NCI-H345 treated with DMSO at 0.1 percent for 48 hours (cell line): ENCODE results near the gene RHO.
A peak's percentile ranks its signal among the peaks of the same experiment; 100 is the strongest.
"Not testable (repeated sequence)": the region's sequence is repeated elsewhere in the genome, so short reads cannot be mapped to it uniquely, and the experiment has no call there.

Experiments used
- DNase-seq: peaks from one replicate; lab custom pipeline; 2025; ENCODE audit not compliant: unreplicated experiment; lab: John Stamatoyannopoulos, UW

Gene RHO

GRCh38 chr3:129528589-129529100 is at the start of gene RHO:
RHO (plus strand) TSS chr3:129528639; CDS start chr3:129528734, 95 bp downstream.
- DNase-seq = no peak

GRCh38 chr3:129481225-129481765 is 47.1 kb upstream of the RHO start:
- not testable (repeated sequence) for DNase-seq

GRCh38 chr3:129481766-129482332 is 46.6 kb upstream of the RHO start:
- DNase-seq = no peak

- DNase-seq = no peak
These were observed 45.7 kb upstream of the RHO start for GRCh38 chr3:129482721-129483120.

GRCh38 chr3:129483870-129484269 is 44.6 kb upstream of the RHO start:
- no peak for DNase-seq

- not testable (repeated sequence) for DNase-seq
These were observed 43.3 kb upstream of the RHO start for GRCh38 chr3:129485146-129485545.

GRCh38 chr3:129485721-129486663 is 42.4 kb upstream of the RHO start:
- no peak for DNase-seq

- no peak for DNase-seq
These were observed 41.8 kb upstream of the RHO start for GRCh38 chr3:129486664-129487035.

GRCh38 chr3:129487183-129487867 is 41.1 kb upstream of the RHO start:
- no peak for DNase-seq

- not testable (repeated sequence) for DNase-seq
These were observed 40.5 kb upstream of the RHO start for GRCh38 chr3:129487868-129488335.

GRCh38 chr3:129489258-129489657 is 39.2 kb upstream of the RHO start:
- not testable (repeated sequence) for DNase-seq

- DNase-seq = peak; percentile 12
These were observed 38.2 kb upstream of the RHO start for GRCh38 chr3:129490273-129490675.

- DNase-seq = not testable (repeated sequence)
These were observed 37.4 kb upstream of the RHO start for GRCh38 chr3:129491077-129491476.

GRCh38 chr3:129491794-129492193 is 36.6 kb upstream of the RHO start:
- no peak for DNase-seq

GRCh38 chr3:129492691-129493090 is 35.7 kb upstream of the RHO start:
- no peak for DNase-seq

GRCh38 chr3:129493206-129493605 is 35.2 kb upstream of the RHO start:
- no peak for DNase-seq

- not testable (repeated sequence) for DNase-seq
These were observed 33.9 kb upstream of the RHO start for GRCh38 chr3:129494499-129494898.

GRCh38 chr3:129495006-129495639 is 33.3 kb upstream of the RHO start:
- DNase-seq = not testable (repeated sequence)

- DNase-seq = not testable (repeated sequence)
These were observed 30.6 kb upstream of the RHO start for GRCh38 chr3:129497876-129498275.
